Stimulated activated CD8-positive, alpha-beta memory T cell treated with anti-CD3 and anti-CD28 coated beads, Interleukin-15, amount 100 ng/mL, for 1 hour (primary cell): ENCODE measurements around the gene ATRN.

ENCODE experiments used
- DNase-seq: peaks from one replicate; pipeline ENCODE4 v3.0.0-alpha.2; 2020; ENCODE audit warnings: low read depth

The ATRN gene

DNA sequence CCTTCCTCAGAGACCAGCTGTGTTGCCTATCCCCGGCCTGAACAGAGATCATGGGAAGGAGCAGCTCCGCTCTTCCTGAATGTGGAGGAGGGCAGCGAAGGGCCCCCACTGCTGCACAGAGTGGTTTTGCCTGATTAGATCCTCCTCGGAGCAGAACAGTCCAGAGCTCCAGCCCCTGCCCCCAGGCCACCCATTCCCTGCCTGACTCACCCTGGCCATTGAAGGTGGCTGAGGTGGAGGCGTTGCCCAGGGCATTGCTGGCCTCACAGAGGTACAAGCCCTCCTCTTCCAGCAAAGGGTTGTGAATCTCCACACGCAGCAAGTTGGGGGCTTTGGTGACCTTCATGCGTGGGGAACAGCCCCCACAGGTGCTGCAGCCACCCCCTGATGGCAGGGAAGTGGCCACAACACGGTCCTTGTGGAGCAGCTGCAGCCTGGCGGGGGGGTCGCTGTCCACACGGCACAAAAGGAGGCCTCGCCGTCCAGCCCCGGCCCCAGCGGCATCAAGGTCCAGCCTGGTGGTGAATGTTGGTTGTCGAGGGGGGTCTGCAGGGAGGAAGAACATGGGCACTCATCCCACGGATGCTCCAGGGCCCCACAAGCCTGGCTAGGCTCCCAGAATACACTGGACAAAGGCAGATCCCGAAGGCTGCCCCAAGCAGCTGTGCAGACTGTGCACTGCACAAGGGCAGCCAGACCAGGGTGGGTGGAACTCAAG, 226.9 kb downstream of the ATRN start:
- no peak for DNase-seq

DNA sequence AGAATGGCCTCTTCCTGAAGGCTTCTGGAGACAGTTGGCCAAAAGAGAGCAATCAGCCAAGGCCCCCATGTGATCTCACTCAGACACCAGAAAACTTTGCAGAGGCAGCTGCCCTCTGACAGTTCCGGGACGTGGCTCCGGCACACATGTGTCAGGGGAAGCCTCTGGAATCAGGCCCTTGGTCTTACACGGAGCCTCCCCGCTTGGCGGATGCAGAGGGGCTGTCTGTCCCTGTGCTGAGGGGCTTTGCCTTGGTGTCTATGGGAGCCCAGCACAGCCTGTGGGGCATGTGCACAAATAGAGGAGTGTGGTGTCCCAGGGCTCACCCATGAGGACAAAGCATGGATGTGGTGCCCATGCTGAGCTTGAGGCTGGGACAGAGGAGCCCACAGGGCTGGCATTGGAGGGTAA, 227.8 kb downstream of the ATRN start:
- DNase-seq = no peak

DNA sequence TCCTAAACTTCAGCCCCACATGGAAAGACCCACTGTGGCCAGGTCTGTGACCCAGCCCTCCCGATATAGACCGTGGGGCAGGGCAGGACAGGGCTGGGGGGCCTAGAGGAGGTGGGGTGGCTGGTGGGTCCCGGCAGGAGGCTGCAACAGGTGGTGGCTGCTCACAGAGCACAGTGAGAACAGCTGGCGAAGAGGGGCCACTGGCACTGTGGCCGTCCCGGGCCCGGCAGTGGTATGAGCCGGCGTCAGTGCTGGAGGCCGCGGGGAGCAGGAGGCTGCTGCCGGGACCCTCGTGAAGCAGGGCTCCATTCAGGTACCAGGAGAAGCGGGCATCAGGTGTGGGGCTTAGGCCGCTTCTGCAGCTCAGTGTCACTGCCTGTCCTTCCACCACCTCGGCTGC, 228.2 kb downstream of the ATRN start:
- no peak for DNase-seq
